CD14-positive monocyte (primary cell): ENCODE results near the gene SYNGAP1. TPM values are rescaled to one million over a fixed set of nuclear protein-coding genes. Genes with fewer than 3 reads are reported as not detected.

Experiments
- DNase-seq, 3 donors: peaks; one replicate each; pipeline ENCODE4 v3.0.0-alpha.2; 2011 to 2022
- H2AFZ ChIP-seq: 2 replicates; pipeline ENCODE4 v1.6.0; 2012; ENCODE audit warnings: mild to moderate bottlenecking, low read depth, low read length, inconsistent platforms; ENCODE audit not compliant: insufficient read depth, poor library complexity, severe bottlenecking
- H3K27ac ChIP-seq, 2 donors: 1 replicate in 1 of 2; 2 replicates in 1 of 2; pipeline ENCODE4 v1.5.1; 2012 to 2013; ENCODE audit warnings: low read length in 2 of 2, control low read depth in 1 of 2, inconsistent platforms in 1 of 2, low read depth in 1 of 2, mild to moderate bottlenecking in 1 of 2
- H3K27me3 ChIP-seq, 2 donors: one replicate each; pipeline versions ENCODE4 v1.6.0 to v1.6.1; 2011 to 2013; ENCODE audit warnings: low read length in 2 of 2; ENCODE audit not compliant: control insufficient read depth in 2 of 2, insufficient read depth in 2 of 2
- H3K36me3 ChIP-seq, 2 donors: replicated peaks in 1 of 2; 1 replicate in 1 of 2; 2 replicates in 1 of 2; pipeline versions ENCODE4 v1.5.1 to v1.6.1; 2012 to 2013; ENCODE audit warnings: low read length in 2 of 2, control low read depth in 1 of 2, inconsistent platforms in 1 of 2, mild to moderate bottlenecking in 1 of 2; ENCODE audit not compliant: insufficient read depth in 2 of 2, control insufficient read depth in 1 of 2
- H3K4me1 ChIP-seq, 2 donors: 1 replicate in 1 of 2; 2 replicates in 1 of 2; pipeline versions ENCODE4 v1.5.1 to v1.6.1; 2012 to 2013; ENCODE audit warnings: low read length in 2 of 2, control low read depth in 1 of 2, inconsistent platforms in 1 of 2, mild to moderate bottlenecking in 1 of 2, moderate library complexity in 1 of 2; ENCODE audit not compliant: insufficient read depth in 2 of 2, control insufficient read depth in 1 of 2
- H3K4me2 ChIP-seq: replicated peaks from 2 replicates; pipeline ENCODE3; 2012; ENCODE audit warnings: low read length, moderate library complexity, mild to moderate bottlenecking; ENCODE audit not compliant: poor library complexity, severe bottlenecking; ENCODE audit errors: extremely low read depth
- H3K4me3 ChIP-seq, 3 experiments: fragments of 200-600 bp in 1 of 3; sonication (generic) in 1 of 3; replicated peaks in 1 of 3; 1 replicate in 2 of 3; 2 replicates in 1 of 3; pipeline ENCODE4 v1.5.1; 2011 to 2013; ENCODE audit warnings: low read length in 3 of 3, mild to moderate bottlenecking in 3 of 3, control low read depth in 2 of 3, low read depth in 2 of 3, inconsistent platforms in 1 of 3, moderate library complexity in 1 of 3
- H3K79me2 ChIP-seq: 2 replicates; pipeline ENCODE4 v1.6.0; 2012; ENCODE audit warnings: mild to moderate bottlenecking, control low read depth, inconsistent platforms, low read length, moderate library complexity; ENCODE audit not compliant: insufficient read depth
- H3K9ac ChIP-seq: 2 replicates; pipeline ENCODE4 v1.6.0; 2017; ENCODE audit warnings: low read length, mild to moderate bottlenecking; ENCODE audit not compliant: insufficient read depth, poor library complexity, severe bottlenecking
- H3K9me3 ChIP-seq, 2 donors: replicated peaks in 1 of 2; 1 replicate in 1 of 2; 2 replicates in 1 of 2; pipeline versions ENCODE4 v1.5.1 to v1.6.1; 2012 to 2013; ENCODE audit warnings: low read length in 2 of 2, control low read depth in 1 of 2; ENCODE audit not compliant: control insufficient read depth in 1 of 2, insufficient read depth in 1 of 2
- H4K20me1 ChIP-seq: 2 replicates; pipeline ENCODE4 v1.6.0; 2012; ENCODE audit warnings: mild to moderate bottlenecking, low read length, control low read depth, moderate library complexity; ENCODE audit not compliant: insufficient read depth
- H3K27ac Mint-ChIP-seq, 7 donors: one replicate each; pipeline ENCODE4 v1.8.0; 2020; ENCODE audit warnings: mild to moderate bottlenecking in 7 of 7, mixed read lengths in 7 of 7, moderate library complexity in 6 of 7, inconsistent platforms in 2 of 7
- H3K27me3 Mint-ChIP-seq, 3 donors: one replicate each; pipeline ENCODE4 v1.8.0; 2021 to 2022; ENCODE audit warnings: low read depth in 3 of 3, mild to moderate bottlenecking in 3 of 3, mixed read lengths in 3 of 3, moderate library complexity in 3 of 3, inconsistent platforms in 1 of 3
- H3K36me3 Mint-ChIP-seq, 2 donors: one replicate each; pipeline ENCODE4 v1.8.0; 2020; ENCODE audit warnings: mixed read lengths in 2 of 2, inconsistent platforms in 1 of 2, mild to moderate bottlenecking in 1 of 2
- H3K4me1 Mint-ChIP-seq: one replicate; pipeline ENCODE4 v1.8.0; 2020; ENCODE audit warnings: mild to moderate bottlenecking, mixed read lengths
- H3K4me3 Mint-ChIP-seq, 2 donors: one replicate each; pipeline ENCODE4 v1.8.0; 2020; ENCODE audit warnings: mild to moderate bottlenecking in 2 of 2, mixed read lengths in 2 of 2, moderate library complexity in 1 of 2
- H3K9me3 Mint-ChIP-seq, 7 donors: one replicate each; pipeline ENCODE4 v1.8.0; 2020 to 2022; ENCODE audit warnings: mixed read lengths in 7 of 7, mild to moderate bottlenecking in 6 of 7, moderate library complexity in 6 of 7, inconsistent platforms in 2 of 7
- WGBS: methylation state at CpG from one replicate; pipeline ENCODE4 v1.1.5; 2013; ENCODE audit warnings: missing lambda C conversion rate; ENCODE audit not compliant: insufficient coverage; 5-methylcytosine and 5-hydroxymethylcytosine counted together
- intact Hi-C, 2 donors: fragments of 100-400 bp; cut with micrococcal nuclease; formaldehyde crosslinking; loops; one replicate each; pipeline versions ENCODE4 v1.15.0 to v1.15.1; 2023
- polyA plus RNA-seq, 3 donors: library from polyadenylated mRNA; depleted of rRNA in 1 of 3; unstranded in 2 of 3; stranded (reverse) in 1 of 3; fragments of 300-500 nt in 2 of 3; fragments of >200 nt in 1 of 3; fragmentation: Illumina TruSeq in 2 of 3; gene quantifications; 1 replicate in 2 of 3; 2 replicates in 1 of 3; pipeline ENCODE4 v1.2.3, GENCODE V29; 2012 to 2021
- TF ChIP-seq, protein P1 (sequence below): fragments of 200-600 bp; IDR thresholded peaks from one replicate; pipeline ENCODE4 v1.8.0; 2022; ENCODE audit warnings: antibody characterized with exemption, mild to moderate bottlenecking

Gene SYNGAP1
- polyA plus RNA-seq, 3 donors = 4.0 TPM; not detected in 2

GRCh38 chr6:33446356-33446755 is 26.5 kb downstream of the SYNGAP1 start:
- H3K4me1 Mint-ChIP-seq = peaks cover 74% of the 10 kb centered on the region
- Histone ChIP-seq H4K20me1 (no peaks in the 10 kb centered on the region), H3K27me3 (no peaks in the 10 kb centered on the region), H3K4me3 (peak overlapping the region in 1 of 3 experiments; percentile 32), H3K4me1 (peaks cover 74 to 81% of the 10 kb centered on the region in 2 donors), H2AFZ (no peak overlapping the region), H3K79me2 (peaks cover 23% of the 10 kb centered on the region), H3K27ac (peak overlapping the region; percentile 89 to 90), H3K36me3 (peaks cover 0 to 3% of the 10 kb centered on the region in 2 donors), H3K9me3 (no peaks in the 10 kb centered on the region), H3K4me2 (peak overlapping the region; percentile 39), H3K9ac (peak overlapping the region; percentile 6)
- TF ChIP-seq, protein P1, sequence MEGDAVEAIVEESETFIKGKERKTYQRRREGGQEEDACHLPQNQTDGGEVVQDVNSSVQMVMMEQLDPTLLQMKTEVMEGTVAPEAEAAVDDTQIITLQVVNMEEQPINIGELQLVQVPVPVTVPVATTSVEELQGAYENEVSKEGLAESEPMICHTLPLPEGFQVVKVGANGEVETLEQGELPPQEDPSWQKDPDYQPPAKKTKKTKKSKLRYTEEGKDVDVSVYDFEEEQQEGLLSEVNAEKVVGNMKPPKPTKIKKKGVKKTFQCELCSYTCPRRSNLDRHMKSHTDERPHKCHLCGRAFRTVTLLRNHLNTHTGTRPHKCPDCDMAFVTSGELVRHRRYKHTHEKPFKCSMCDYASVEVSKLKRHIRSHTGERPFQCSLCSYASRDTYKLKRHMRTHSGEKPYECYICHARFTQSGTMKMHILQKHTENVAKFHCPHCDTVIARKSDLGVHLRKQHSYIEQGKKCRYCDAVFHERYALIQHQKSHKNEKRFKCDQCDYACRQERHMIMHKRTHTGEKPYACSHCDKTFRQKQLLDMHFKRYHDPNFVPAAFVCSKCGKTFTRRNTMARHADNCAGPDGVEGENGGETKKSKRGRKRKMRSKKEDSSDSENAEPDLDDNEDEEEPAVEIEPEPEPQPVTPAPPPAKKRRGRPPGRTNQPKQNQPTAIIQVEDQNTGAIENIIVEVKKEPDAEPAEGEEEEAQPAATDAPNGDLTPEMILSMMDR = no peak
- peaks cover 0 to 2% (median 0%) of the 10 kb centered on the region in 7 donors for H3K9me3 Mint-ChIP-seq
- peaks cover 0 to 4% (median 2%) of the 10 kb centered on the region in 3 donors for H3K27me3 Mint-ChIP-seq
- H3K27ac Mint-ChIP-seq = peak overlapping the region; percentile 90 to 97 (median 95)
- DNase-seq = no peak
- 98% methylated on average over 10 of the region's 10 CpGs for WGBS
- peaks cover 37 to 38% of the 10 kb centered on the region in 2 donors for H3K36me3 Mint-ChIP-seq
- H3K4me3 Mint-ChIP-seq = peak overlapping the region in 1 of 2 donors; percentile 34
- intact Hi-C loops = no loop called here

GRCh38 chr6:33450434-33450833 is 30.6 kb downstream of the SYNGAP1 start:
- H3K4me3 Mint-ChIP-seq = peak overlapping the region; percentile 45 to 83
- H3K27me3 Mint-ChIP-seq = peaks cover 0 to 2% (median 1%) of the 10 kb centered on the region in 3 donors
- no peaks in the 10 kb centered on the region for H3K9me3 ChIP-seq
- H3K9ac ChIP-seq = peak overlapping the region; percentile 0
- peak in 2 of 3 donors; percentile 75 to 76 for DNase-seq
- H3K4me2 ChIP-seq = peak overlapping the region; percentile 66
- peak overlapping the region; percentile 17 to 70 for H3K27ac ChIP-seq
- H2AFZ ChIP-seq = no peak overlapping the region
- peaks cover 30% of the 10 kb centered on the region in 2 donors for H3K36me3 Mint-ChIP-seq
- peak overlapping the region in 1 of 3 experiments; percentile 40 for H3K4me3 ChIP-seq
- no peaks in the 10 kb centered on the region for H3K27me3 ChIP-seq
- intact Hi-C loops = loop anchor here in 1 of 2 donors (5.0 kb wide), 1 partner anchor 33 kb away; the partner anchor contains the start of gene CUTA
- 0% methylated on average over 1 of the region's 3 CpGs for whole genome bisulfite sequencing
- peaks cover 81 to 94% of the 10 kb centered on the region in 2 donors for H3K4me1 ChIP-seq
- H3K79me2 ChIP-seq = peaks cover 55% of the 10 kb centered on the region
- H3K27ac Mint-ChIP-seq = peak overlapping the region; percentile 76 to 92 (median 88)
- TF ChIP-seq, protein P1 = no peak
- H3K36me3 ChIP-seq = no peaks in the 10 kb centered on the region
- H3K4me1 Mint-ChIP-seq = peaks cover 88% of the 10 kb centered on the region
- H4K20me1 ChIP-seq = no peaks in the 10 kb centered on the region
- H3K9me3 Mint-ChIP-seq = peaks cover 0 to 2% (median 0%) of the 10 kb centered on the region in 7 donors
